ENCODE results near the gene TIPARP.
A peak's percentile ranks its signal among the peaks of the same experiment; 100 is the strongest.
"Not testable (repeated sequence)": the region's sequence is repeated elsewhere in the genome, so short reads cannot be mapped to it uniquely, and the experiment has no call there.

Gene TIPARP

GRCh38 chr3:156646958-156647357, 27.4 kb upstream of the TIPARP start:
- no peak for DNase-seq (ENCODE audit: low read depth in 2 of 2)

- DNase-seq (ENCODE audit: low read depth in 2 of 2), result no peak
These were observed 26.3 kb upstream of the TIPARP start for GRCh38 chr3:156648086-156648485.

- no peak for DNase-seq (ENCODE audit: low read depth in 2 of 2)
These were observed 24.7 kb upstream of the TIPARP start for GRCh38 chr3:156649681-156650080.

GRCh38 chr3:156652661-156653060, 21.7 kb upstream of the TIPARP start:
- not testable (repeated sequence) for DNase-seq (ENCODE audit: low read depth in 2 of 2)

- no peak for DNase-seq (ENCODE audit: low read depth in 2 of 2)
These were observed 19.6 kb upstream of the TIPARP start for GRCh38 chr3:156654834-156655233.

GRCh38 chr3:156655819-156656550, 18.4 kb upstream of the TIPARP start:
- DNase-seq (ENCODE audit: low read depth in 2 of 2), result no peak

- DNase-seq (ENCODE audit: low read depth in 2 of 2), result no peak
These were observed 16.9 kb upstream of the TIPARP start for GRCh38 chr3:156657440-156657839.

- no peak for DNase-seq (ENCODE audit: low read depth in 2 of 2)
These were observed 16.3 kb upstream of the TIPARP start for GRCh38 chr3:156657862-156658731.

- DNase-seq (ENCODE audit: low read depth in 2 of 2), result no peak
These were observed 15.7 kb upstream of the TIPARP start for GRCh38 chr3:156658732-156659090.

GRCh38 chr3:156659260-156659659, 15.1 kb upstream of the TIPARP start:
- no peak for DNase-seq (ENCODE audit: low read depth in 2 of 2)

GRCh38 chr3:156661155-156661554, 13.2 kb upstream of the TIPARP start:
- DNase-seq (ENCODE audit: low read depth in 2 of 2), result no peak

- no peak for DNase-seq (ENCODE audit: low read depth in 2 of 2)
These were observed 10.2 kb upstream of the TIPARP start for GRCh38 chr3:156664011-156664830.

GRCh38 chr3:156664831-156665178, 9.6 kb upstream of the TIPARP start:
- DNase-seq (ENCODE audit: low read depth in 2 of 2), result no peak

GRCh38 chr3:156665291-156665690, 9.1 kb upstream of the TIPARP start:
- no peak for DNase-seq (ENCODE audit: low read depth in 2 of 2)

GRCh38 chr3:156666073-156666472, 8.3 kb upstream of the TIPARP start:
- DNase-seq (ENCODE audit: low read depth in 2 of 2), result no peak

- DNase-seq (ENCODE audit: low read depth in 2 of 2), result no peak
These were observed 6.2 kb upstream of the TIPARP start for GRCh38 chr3:156668073-156668763.

- DNase-seq (ENCODE audit: low read depth in 2 of 2), result no peak
These were observed 4.3 kb upstream of the TIPARP start for GRCh38 chr3:156670077-156670476.

- DNase-seq (ENCODE audit: low read depth in 2 of 2), result no peak
These were observed 3.7 kb upstream of the TIPARP start for GRCh38 chr3:156670652-156671051.

GRCh38 chr3:156673732-156674045, 701 bp upstream of the TIPARP start:
- DNase-seq (ENCODE audit: low read depth in 2 of 2), result no peak

- DNase-seq (ENCODE audit: low read depth in 2 of 2), result peak in 1 of 2 donors; percentile 31
These were observed 780 bp downstream of the TIPARP start for GRCh38 chr3:156674911-156675829.

Data from stimulated activated CD8-positive, alpha-beta memory T cell treated with anti-CD3 and anti-CD28 coated beads, Interleukin-15, amount 100 ng/mL, for 48 hours (primary cell).